K562 (cell line): ENCODE measurements around the gene PHKG2. TPM values are rescaled to one million over a fixed set of nuclear protein-coding genes. Genes with fewer than 3 reads are reported as not detected.

ENCODE experiments used
- ATAC-seq: fragments of 200-7000 bp; cut with Tn5 transposase; 3 replicates; pipeline ENCODE4 v1.9.1; 2020; ENCODE audit warnings: moderate library complexity
- BruUV-seq: library from RNA; stranded (reverse); fragments of 400-500 nt; replicated peaks from 2 replicates; lab custom pipeline; 2021; lab: Mats Ljungman, UMichigan
- CTCF ChIA-PET: fragments of 300-600 bp; formaldehyde crosslinking; extraction: SDS; loops from one replicate; lab custom pipeline; 2021; ENCODE audit warnings: low intra/inter-chr PET ratio; lab: Yijun Ruan, JAX
- POLR2A ChIA-PET: fragments of 300-600, 350-650 bp; sonication (Branson Sonifier 250); formaldehyde crosslinking; extraction: SDS; loops from one replicate; lab custom pipeline; 2021; ENCODE audit warnings: antibody characterized with exemption, inconsistent platforms; lab: Yijun Ruan, JAX
- DNase-seq, 4 experiments: peaks; one replicate each; pipeline versions ENCODE4 v3.0.0 to v3.0.0-alpha.2; 2011 to 2018; ENCODE audit warnings: low spot score in 3 of 4, mixed read lengths in 3 of 4; ENCODE audit errors: extremely low read depth in 1 of 4
- FAIRE-seq: peaks from 2 replicates; lab custom pipeline; 2011; peaks lifted over from hg19 to GRCh38; lab: Jason Lieb, UNC
- H2AFZ ChIP-seq: 2 replicates; pipeline ENCODE4 v1.6.0; 2011; ENCODE audit warnings: low read depth, low read length, control low read depth, inconsistent platforms
- H3K27ac ChIP-seq: fragments of 200-600 bp; 3 replicates; pipeline ENCODE4 v1.8.0; 2011; ENCODE audit warnings: low read depth, mild to moderate bottlenecking, control low read depth, inconsistent platforms, low read length, moderate library complexity, mixed read lengths; ENCODE audit errors: extremely low read depth
- H3K27me3 ChIP-seq, 2 experiments: fragments of 300-600 bp in 1 of 2; 2 replicates in 1 of 2; 3 replicates in 1 of 2; pipeline versions ENCODE4 v1.6.0 to v1.8.0; 2011; ENCODE audit warnings: inconsistent platforms in 2 of 2, low read length in 2 of 2, mild to moderate bottlenecking in 1 of 2, mixed read lengths in 1 of 2, moderate library complexity in 1 of 2; ENCODE audit not compliant: control insufficient read depth in 2 of 2, insufficient read depth in 2 of 2
- H3K36me3 ChIP-seq: fragments of 300-600 bp; 3 replicates; pipeline ENCODE4 v1.8.0; 2011; ENCODE audit warnings: mild to moderate bottlenecking, low read length, inconsistent platforms; ENCODE audit not compliant: control insufficient read depth, insufficient read depth
- H3K4me1 ChIP-seq, 2 experiments: fragments of 200-600 bp in 1 of 2; replicated peaks in 1 of 2; 2 replicates in 1 of 2; 3 replicates in 1 of 2; pipeline versions ENCODE4 v1.5.1 to v1.8.0; 2011; ENCODE audit warnings: inconsistent platforms in 2 of 2, low read length in 2 of 2, mild to moderate bottlenecking in 1 of 2, mixed read lengths in 1 of 2, moderate library complexity in 1 of 2; ENCODE audit not compliant: control insufficient read depth in 2 of 2, insufficient read depth in 2 of 2
- H3K4me2 ChIP-seq: 2 replicates; pipeline ENCODE4 v1.6.1; 2011; ENCODE audit warnings: low read length, control low read depth, inconsistent platforms, mixed read lengths; ENCODE audit not compliant: insufficient read depth
- H3K4me3 ChIP-seq: fragments of 200-600 bp; sonication (generic), shearing (Covaris generic); 2 replicates; pipeline ENCODE4 v1.5.1; 2016; ENCODE audit warnings: control low read depth, inconsistent platforms
- H3K79me2 ChIP-seq: fragments of 200-600 bp; 3 replicates; pipeline ENCODE4 v1.8.0; 2011; ENCODE audit warnings: low read length, inconsistent platforms; ENCODE audit not compliant: control insufficient read depth, insufficient read depth
- H3K9ac ChIP-seq, 2 experiments: 2 replicates each; pipeline versions ENCODE4 v1.6.0 to v1.6.1; 2011; ENCODE audit warnings: low read depth in 2 of 2, low read length in 2 of 2, control low read depth in 1 of 2, inconsistent platforms in 1 of 2, mild to moderate bottlenecking in 1 of 2, mixed read lengths in 1 of 2; ENCODE audit not compliant: insufficient read depth in 1 of 2
- H3K9me1 ChIP-seq: one replicate; pipeline ENCODE4 v1.6.0; 2011; ENCODE audit warnings: inconsistent platforms, mild to moderate bottlenecking, low read length, moderate library complexity; ENCODE audit not compliant: control insufficient read depth, insufficient read depth
- H3K9me3 ChIP-seq: replicated peaks from 2 replicates; pipeline ENCODE4 v1.5.1; 2011; ENCODE audit warnings: low read depth, low read length, inconsistent platforms; ENCODE audit not compliant: control insufficient read depth, insufficient read depth
- H4K20me1 ChIP-seq: replicated peaks from 2 replicates; pipeline ENCODE4 v1.6.1; 2011; ENCODE audit warnings: low read length, inconsistent platforms, mixed read lengths; ENCODE audit not compliant: control insufficient read depth, insufficient read depth
- ARID3A ChIP-seq: IDR thresholded peaks from 2 replicates; pipeline ENCODE4 v1.6.1; 2012; ENCODE audit warnings: low read depth, low read length, improper control_type of control experiment, borderline replicate concordance
- ASH1L ChIP-seq: fragments of 450-650 bp; IDR thresholded peaks from 2 replicates; pipeline ENCODE4 v1.6.1; 2018; ENCODE audit warnings: borderline replicate concordance, mild to moderate bottlenecking, low read depth; ENCODE audit not compliant: partially characterized antibody
- BRCA1 ChIP-seq, 2 experiments: fragments of 450-650 bp in 1 of 2; sonication (generic) in 1 of 2; formaldehyde crosslinking in 1 of 2; IDR thresholded peaks; 2 replicates each; pipeline versions ENCODE4 v1.5.0 to v1.6.1; 2017 to 2020; ENCODE audit warnings: mild to moderate bottlenecking in 1 of 2, missing genetic modification reagents in 1 of 2
- BRD9 ChIP-seq: fragments of 450-650 bp; IDR thresholded peaks from 2 replicates; pipeline ENCODE4 v1.6.1; 2018; ENCODE audit warnings: low read depth; ENCODE audit not compliant: partially characterized antibody
- DNMT1 ChIP-seq: fragments of 450-650 bp; IDR thresholded peaks from 2 replicates; pipeline ENCODE4 v1.6.1; 2016; ENCODE audit warnings: antibody characterized with exemption, mild to moderate bottlenecking
- KAT2B ChIP-seq: IDR thresholded peaks from one replicate; pipeline ENCODE4 v1.6.1; 2012; ENCODE audit warnings: low read depth, mild to moderate bottlenecking, control low read depth, inconsistent platforms, low read length, moderate library complexity
- KAT7 ChIP-seq: sonication (generic); formaldehyde crosslinking; IDR thresholded peaks from 2 replicates; pipeline ENCODE4 v1.8.0; 2022; ENCODE audit warnings: missing genetic modification reagents, mild to moderate bottlenecking, borderline replicate concordance
- MBD2 ChIP-seq: sonication (generic); IDR thresholded peaks from 2 replicates; pipeline ENCODE4 v1.6.1; 2016; ENCODE audit warnings: low read depth, borderline replicate concordance
- POLR2AphosphoS5 ChIP-seq: IDR thresholded peaks from 2 replicates; pipeline ENCODE4 v1.6.1; 2011; ENCODE audit warnings: mild to moderate bottlenecking, low read depth, low read length, moderate library complexity; ENCODE audit not compliant: control insufficient read depth, insufficient read depth
- POLR2G ChIP-seq: fragments of 200-400 bp; formaldehyde crosslinking; IDR thresholded peaks from 2 replicates; pipeline ENCODE4 v1.6.1; 2017; ENCODE audit warnings: low read depth, mild to moderate bottlenecking, antibody characterized with exemption, low read length, moderate library complexity
- RBFOX2 ChIP-seq: fragments of 200-400 bp; formaldehyde crosslinking; IDR thresholded peaks from 2 replicates; pipeline ENCODE4 v1.6.1; 2017; ENCODE audit warnings: low read depth, mild to moderate bottlenecking, low read length, moderate library complexity
- SREBF2 ChIP-seq: sonication (generic); formaldehyde crosslinking; IDR thresholded peaks from 2 replicates; pipeline ENCODE4 v1.4.0; 2020; ENCODE audit warnings: mild to moderate bottlenecking, missing genetic modification reagents
- TFAP4 ChIP-seq: sonication (generic); formaldehyde crosslinking; IDR thresholded peaks from 2 replicates; pipeline ENCODE4 v1.8.0; 2022; ENCODE audit warnings: missing genetic modification reagents, mild to moderate bottlenecking, moderate library complexity, borderline replicate concordance
- ZBTB33 ChIP-seq: sonication (generic); formaldehyde crosslinking; IDR thresholded peaks from 2 replicates; pipeline ENCODE4 v1.8.1; 2023; ENCODE audit warnings: mild to moderate bottlenecking, missing genetic modification reagents
- ZFX ChIP-seq: sonication (generic); formaldehyde crosslinking; IDR thresholded peaks from 2 replicates; pipeline ENCODE4 v1.8.0; 2022; ENCODE audit warnings: mild to moderate bottlenecking, missing genetic modification reagents, moderate library complexity
- WGBS: fragments of 100-300 bp; shearing (Covaris generic); methylation state at CpG from one replicate; pipeline ENCODE4 v1.1.6; 2016; ENCODE audit warnings: low coverage, mixed read lengths; ENCODE audit not compliant: insufficient coverage; ENCODE audit errors: missing lambda C conversion rate; 5-methylcytosine and 5-hydroxymethylcytosine counted together
- in situ Hi-C: fragments of 300-500 bp; cut with MboI; formaldehyde crosslinking; loops from 4 replicates; pipeline ENCODE4 v1.15.0; 2018; ENCODE audit warnings: inconsistent platforms, mixed read lengths
- intact Hi-C: fragments of 100-400 bp; cut with micrococcal nuclease; formaldehyde crosslinking; loops from 2 replicates; pipeline ENCODE4 v1.14.2; 2022
- polyA plus RNA-seq, 8 experiments: library from polyadenylated mRNA; depleted of rRNA in 4 of 8; stranded (reverse) in 5 of 8; unstranded in 3 of 8; fragments of >200 nt; fragmentation: Nextera tagmentation in 2 of 8; fragmentation: Illumina TruSeq in 1 of 8; extraction: Ambion mirVana in 2 of 8; extraction: Trizol in 1 of 8; gene quantifications; 2 replicates each; pipeline versions ENCODE4 v1.2.1 to v1.2.3, GENCODE V29; 2011 to 2014; ENCODE audit warnings: inconsistent platforms in 1 of 8, missing spikeins in 1 of 8
- total RNA-seq, 7 experiments: library from RNA; depleted of rRNA in 6 of 7; stranded (reverse); fragments of >200 nt in 6 of 7; fragmentation: Illumina TruSeq in 2 of 7; extraction: Trizol in 2 of 7; gene quantifications; 2 replicates each; pipeline versions ENCODE4 v1.2.1 to v1.2.3, GENCODE V29; 2011 to 2021; ENCODE audit warnings: low replicate concordance in 1 of 7

PHKG2 gene
- total and polyA plus RNA-seq, 9 of the 15 experiments (the other 6 are each of a cell fraction or from before 2014, with no cell fraction given), result 5.8 to 54.2 (median 30.7) TPM

GRCh38 chr16:30777591-30778297 lies 29.5 kb downstream of the PHKG2 start:
- WGBS, result 76% methylated on average over 7 of the region's 7 CpGs
- POLR2A ChIA-PET, result interaction anchor here (0.6 to 2.6 kb wide), 24 partner anchors 9 to 1096 kb away, joined by 3 to 16 read pairs (median 4); partner anchors contain the start of genes KAT8, PHKG2, ZNF267 and ZNF629
- TF ChIP-seq TFAP4 (CRISPR knock-in tag) (peak; percentile 7; the same call in 1 of the 2 replicates), ZFX (CRISPR knock-in tag) (peak; percentile 44), ARID3A (no peak), MBD2 (0 out of 2 replicates have a peak, but pooled peaks have one; percentile 16), POLR2G (peak; percentile 73), ZBTB33 (CRISPR knock-in tag) (peak; percentile 84), SREBF2 (CRISPR knock-in tag) (no peak), BRCA1 (IDR thresholded peaks at IDR 0.05) (no peak), BRCA1 (CRISPR knock-in tag; IDR thresholded peaks at IDR 0.05) (0 out of 2 replicates have a peak, but pooled peaks have one; percentile 9), KAT2B (no peak), DNMT1 (no peak), POLR2AphosphoS5 (peak; percentile 44; the same call in 1 of the 2 replicates), ASH1L (no peak), KAT7 (CRISPR knock-in tag) (0 out of 2 replicates have a peak, but pooled peaks have one; percentile 54), RBFOX2 (peak; percentile 44), BRD9 (peak; percentile 81)

More at GRCh38 chr16:30777591-30778297, 29.5 kb downstream of the PHKG2 start:
- FAIRE-seq (no peak), ATAC-seq (no peak), DNase-seq (no peak)
- Histone ChIP-seq H3K27ac (peak overlapping the region; percentile 94), H3K9ac (peak overlapping the region; percentile 89 to 98; a peak in 3 of 4 replicates), H3K9me3 (no peaks in the 10 kb centered on the region), H2AFZ (no peak overlapping the region), H3K36me3 (peaks cover 51% of the 10 kb centered on the region; the same call in 2 of the 3 replicates), H3K4me1 (peaks cover 27 to 55% of the 10 kb centered on the region in 2 experiments), H4K20me1 (no peaks in the 10 kb centered on the region; the same call in 1 of the 2 replicates), H3K4me3 (no peak overlapping the region), H3K27me3 (no peaks in the 10 kb centered on the region), H3K9me1 (no peaks in the 10 kb centered on the region), H3K79me2 (peaks cover 33% of the 10 kb centered on the region), H3K4me2 (peak overlapping the region; percentile 95)
- intact Hi-C loops (loop anchor here (1.0 to 10.0 kb wide), 3 partner anchors 37 to 145 kb away; partner anchors contain the start of gene FBXL19), in situ Hi-C loops (no loop called here)
- BruUV-seq, result no TSS peak
- CTCF ChIA-PET, result no interaction called here
